Measurements from ENCODE around the gene SHD. TPM values are rescaled to one million over a fixed set of nuclear protein-coding genes. Genes with fewer than 3 reads are reported as not detected.
A peak's percentile ranks its signal among the peaks of the same experiment; 100 is the strongest.

The SHD gene
- total and polyA plus RNA-seq, 9 of the 15 experiments (the other 6 are each of a cell fraction or from before 2014, with no cell fraction given): 0.05 to 0.62 (median 0.15) TPM; not detected in 5

DNA sequence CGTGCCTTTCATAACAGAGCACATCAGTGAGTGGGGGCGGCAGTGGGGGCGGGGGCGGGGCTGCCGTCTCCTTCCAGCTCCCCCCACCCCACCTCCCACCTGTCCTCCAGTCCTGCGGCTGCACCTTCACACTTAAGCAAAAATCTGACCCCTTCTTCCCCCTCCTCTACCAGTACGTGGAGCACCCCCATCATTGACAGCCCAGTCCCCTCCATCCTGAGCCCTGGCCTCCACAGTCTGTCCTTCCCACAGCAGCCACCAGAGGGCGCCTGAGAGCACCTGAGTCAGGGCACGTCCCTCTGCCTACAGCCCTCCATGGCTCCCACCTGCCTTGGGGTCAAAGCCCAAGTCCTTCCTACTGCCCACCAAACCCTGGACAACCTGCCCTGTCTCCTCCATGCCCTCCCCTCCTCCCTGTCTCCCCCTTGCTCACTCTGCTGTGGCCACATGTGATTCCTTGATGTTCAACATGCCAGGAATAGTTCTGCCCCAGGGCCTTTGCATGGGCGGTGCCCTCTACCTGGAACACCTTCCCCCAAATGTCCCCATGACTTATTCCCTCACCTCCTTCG is 45.7 kb upstream of the SHD start (continued):
- TF ChIP-seq ZNF444 (CRISPR knock-in tag; IDR thresholded peaks at IDR 0.05) (no peak), BHLHE40 (IDR thresholded peaks at IDR 0.05; ENCODE audit: low read length) (no peak), GATA2 (CRISPR knock-in tag; IDR thresholded peaks at IDR 0.05) (no peak), HLTF (IDR thresholded peaks at IDR 0.05) (peak; percentile 97; the same call in 1 of the 2 replicates), PRMT5 (CRISPR knock-in tag; IDR thresholded peaks at IDR 0.05) (no peak), SLC30A9 (CRISPR knock-in tag; IDR thresholded peaks at IDR 0.05) (no peak), NCOA1 (IDR thresholded peaks at IDR 0.05; ENCODE audit: low read depth) (0 out of 2 replicates have a peak, but pooled peaks have one; percentile 16), KAT2B (IDR thresholded peaks at IDR 0.05; ENCODE audit: low read depth, low read length) (no peak), HDAC8 (tag; IDR thresholded peaks at IDR 0.05) (no peak), SMAD2 (IDR thresholded peaks at IDR 0.05; ENCODE audit: low read depth, low read length) (no peak), XRCC5 (IDR thresholded peaks at IDR 0.05; ENCODE audit: low read depth, low read length) (peak; percentile 86; the same call in 1 of the 2 replicates), SETDB1 (IDR thresholded peaks at IDR 0.05; ENCODE audit: low read length) (no peak), KLF6 (CRISPR knock-in tag; IDR thresholded peaks at IDR 0.05; ENCODE audit: borderline replicate concordance) (no peak)
- TF ChIP-seq, protein P1, sequence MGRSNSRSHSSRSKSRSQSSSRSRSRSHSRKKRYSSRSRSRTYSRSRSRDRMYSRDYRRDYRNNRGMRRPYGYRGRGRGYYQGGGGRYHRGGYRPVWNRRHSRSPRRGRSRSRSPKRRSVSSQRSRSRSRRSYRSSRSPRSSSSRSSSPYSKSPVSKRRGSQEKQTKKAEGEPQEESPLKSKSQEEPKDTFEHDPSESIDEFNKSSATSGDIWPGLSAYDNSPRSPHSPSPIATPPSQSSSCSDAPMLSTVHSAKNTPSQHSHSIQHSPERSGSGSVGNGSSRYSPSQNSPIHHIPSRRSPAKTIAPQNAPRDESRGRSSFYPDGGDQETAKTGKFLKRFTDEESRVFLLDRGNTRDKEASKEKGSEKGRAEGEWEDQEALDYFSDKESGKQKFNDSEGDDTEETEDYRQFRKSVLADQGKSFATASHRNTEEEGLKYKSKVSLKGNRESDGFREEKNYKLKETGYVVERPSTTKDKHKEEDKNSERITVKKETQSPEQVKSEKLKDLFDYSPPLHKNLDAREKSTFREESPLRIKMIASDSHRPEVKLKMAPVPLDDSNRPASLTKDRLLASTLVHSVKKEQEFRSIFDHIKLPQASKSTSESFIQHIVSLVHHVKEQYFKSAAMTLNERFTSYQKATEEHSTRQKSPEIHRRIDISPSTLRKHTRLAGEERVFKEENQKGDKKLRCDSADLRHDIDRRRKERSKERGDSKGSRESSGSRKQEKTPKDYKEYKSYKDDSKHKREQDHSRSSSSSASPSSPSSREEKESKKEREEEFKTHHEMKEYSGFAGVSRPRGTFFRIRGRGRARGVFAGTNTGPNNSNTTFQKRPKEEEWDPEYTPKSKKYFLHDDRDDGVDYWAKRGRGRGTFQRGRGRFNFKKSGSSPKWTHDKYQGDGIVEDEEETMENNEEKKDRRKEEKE (IDR thresholded peaks at IDR 0.05; ENCODE audit: borderline replicate concordance in 1 of 2, control insufficient read depth in 1 of 2, low read depth in 2 of 2, low read length in 1 of 2): no peak
- TF ChIP-seq, protein P2, sequence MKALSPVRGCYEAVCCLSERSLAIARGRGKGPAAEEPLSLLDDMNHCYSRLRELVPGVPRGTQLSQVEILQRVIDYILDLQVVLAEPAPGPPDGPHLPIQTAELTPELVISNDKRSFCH (CRISPR knock-in tag; IDR thresholded peaks at IDR 0.05): no peak
- TF ChIP-seq, protein P2 (tag; IDR thresholded peaks at IDR 0.05): peak; percentile 73
- TF ChIP-seq, protein P3, sequence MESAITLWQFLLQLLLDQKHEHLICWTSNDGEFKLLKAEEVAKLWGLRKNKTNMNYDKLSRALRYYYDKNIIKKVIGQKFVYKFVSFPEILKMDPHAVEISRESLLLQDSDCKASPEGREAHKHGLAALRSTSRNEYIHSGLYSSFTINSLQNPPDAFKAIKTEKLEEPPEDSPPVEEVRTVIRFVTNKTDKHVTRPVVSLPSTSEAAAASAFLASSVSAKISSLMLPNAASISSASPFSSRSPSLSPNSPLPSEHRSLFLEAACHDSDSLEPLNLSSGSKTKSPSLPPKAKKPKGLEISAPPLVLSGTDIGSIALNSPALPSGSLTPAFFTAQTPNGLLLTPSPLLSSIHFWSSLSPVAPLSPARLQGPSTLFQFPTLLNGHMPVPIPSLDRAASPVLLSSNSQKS (CRISPR knock-in tag; IDR thresholded peaks at IDR 0.05): no peak
- TF ChIP-seq, protein P4, sequence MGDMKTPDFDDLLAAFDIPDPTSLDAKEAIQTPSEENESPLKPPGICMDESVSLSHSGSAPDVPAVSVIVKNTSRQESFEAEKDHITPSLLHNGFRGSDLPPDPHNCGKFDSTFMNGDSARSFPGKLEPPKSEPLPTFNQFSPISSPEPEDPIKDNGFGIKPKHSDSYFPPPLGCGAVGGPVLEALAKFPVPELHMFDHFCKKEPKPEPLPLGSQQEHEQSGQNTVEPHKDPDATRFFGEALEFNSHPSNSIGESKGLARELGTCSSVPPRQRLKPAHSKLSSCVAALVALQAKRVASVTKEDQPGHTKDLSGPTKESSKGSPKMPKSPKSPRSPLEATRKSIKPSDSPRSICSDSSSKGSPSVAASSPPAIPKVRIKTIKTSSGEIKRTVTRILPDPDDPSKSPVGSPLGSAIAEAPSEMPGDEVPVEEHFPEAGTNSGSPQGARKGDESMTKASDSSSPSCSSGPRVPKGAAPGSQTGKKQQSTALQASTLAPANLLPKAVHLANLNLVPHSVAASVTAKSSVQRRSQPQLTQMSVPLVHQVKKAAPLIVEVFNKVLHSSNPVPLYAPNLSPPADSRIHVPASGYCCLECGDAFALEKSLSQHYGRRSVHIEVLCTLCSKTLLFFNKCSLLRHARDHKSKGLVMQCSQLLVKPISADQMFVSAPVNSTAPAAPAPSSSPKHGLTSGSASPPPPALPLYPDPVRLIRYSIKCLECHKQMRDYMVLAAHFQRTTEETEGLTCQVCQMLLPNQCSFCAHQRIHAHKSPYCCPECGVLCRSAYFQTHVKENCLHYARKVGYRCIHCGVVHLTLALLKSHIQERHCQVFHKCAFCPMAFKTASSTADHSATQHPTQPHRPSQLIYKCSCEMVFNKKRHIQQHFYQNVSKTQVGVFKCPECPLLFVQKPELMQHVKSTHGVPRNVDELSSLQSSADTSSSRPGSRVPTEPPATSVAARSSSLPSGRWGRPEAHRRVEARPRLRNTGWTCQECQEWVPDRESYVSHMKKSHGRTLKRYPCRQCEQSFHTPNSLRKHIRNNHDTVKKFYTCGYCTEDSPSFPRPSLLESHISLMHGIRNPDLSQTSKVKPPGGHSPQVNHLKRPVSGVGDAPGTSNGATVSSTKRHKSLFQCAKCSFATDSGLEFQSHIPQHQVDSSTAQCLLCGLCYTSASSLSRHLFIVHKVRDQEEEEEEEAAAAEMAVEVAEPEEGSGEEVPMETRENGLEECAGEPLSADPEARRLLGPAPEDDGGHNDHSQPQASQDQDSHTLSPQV (IDR thresholded peaks at IDR 0.05): no peak
- TF ChIP-seq, protein P5, sequence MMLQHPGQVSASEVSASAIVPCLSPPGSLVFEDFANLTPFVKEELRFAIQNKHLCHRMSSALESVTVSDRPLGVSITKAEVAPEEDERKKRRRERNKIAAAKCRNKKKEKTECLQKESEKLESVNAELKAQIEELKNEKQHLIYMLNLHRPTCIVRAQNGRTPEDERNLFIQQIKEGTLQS (IDR thresholded peaks at IDR 0.05): no peak
- TF ChIP-seq, protein P5 (CRISPR knock-in tag; conservative IDR thresholded peaks at IDR 0.05): no peak
